Raji (cell line): ENCODE data around the gene ZNF334.

Source experiments
- POLR2A ChIP-seq: IDR thresholded peaks from 2 replicates; pipeline ENCODE4 v1.6.1; 2011; ENCODE audit warnings: low read depth, low read length, control low read depth; ENCODE audit not compliant: insufficient read depth

Gene ZNF334

GRCh38 chr20:46512943-46513844 is at the start of gene ZNF334:
TSS of gene ZNF334 (minus strand) at chr20:46513559. CDS start at chr20:46512102, 1,457 bp downstream.
- TF ChIP-seq POLR2A = no peak

GRCh38 chr20:46562373-46563169 is 49.2 kb upstream of the ZNF334 start:
- no peak for TF ChIP-seq POLR2A

- TF ChIP-seq POLR2A = no peak
These were observed 48.6 kb upstream of the ZNF334 start for GRCh38 chr20:46562009-46562372.

GRCh38 chr20:46559685-46560440 is 46.5 kb upstream of the ZNF334 start:
- no peak for TF ChIP-seq POLR2A

GRCh38 chr20:46559001-46559400 is 45.6 kb upstream of the ZNF334 start:
- no peak for TF ChIP-seq POLR2A

GRCh38 chr20:46558511-46558959 is 45.2 kb upstream of the ZNF334 start:
- no peak for TF ChIP-seq POLR2A

- TF ChIP-seq POLR2A = no peak
These were observed 44.0 kb upstream of the ZNF334 start for GRCh38 chr20:46557231-46557956.

- TF ChIP-seq POLR2A = no peak
These were observed 42.1 kb upstream of the ZNF334 start for GRCh38 chr20:46555370-46555956.

- no peak for TF ChIP-seq POLR2A
These were observed 41.5 kb upstream of the ZNF334 start for GRCh38 chr20:46554828-46555227.

- no peak for TF ChIP-seq POLR2A
These were observed 40.6 kb upstream of the ZNF334 start for GRCh38 chr20:46553926-46554325.

GRCh38 chr20:46552460-46553420 is 39.4 kb upstream of the ZNF334 start:
- no peak for TF ChIP-seq POLR2A

GRCh38 chr20:46551522-46552381 is 38.4 kb upstream of the ZNF334 start:
- no peak for TF ChIP-seq POLR2A
